ENCODE measurements around the gene SECISBP2L.
A peak's percentile ranks its signal among the peaks of the same experiment; 100 is the strongest.
"Not testable (repeated sequence)": the region's sequence is repeated elsewhere in the genome, so short reads cannot be mapped to it uniquely, and the experiment has no call there.

The SECISBP2L gene

DNA sequence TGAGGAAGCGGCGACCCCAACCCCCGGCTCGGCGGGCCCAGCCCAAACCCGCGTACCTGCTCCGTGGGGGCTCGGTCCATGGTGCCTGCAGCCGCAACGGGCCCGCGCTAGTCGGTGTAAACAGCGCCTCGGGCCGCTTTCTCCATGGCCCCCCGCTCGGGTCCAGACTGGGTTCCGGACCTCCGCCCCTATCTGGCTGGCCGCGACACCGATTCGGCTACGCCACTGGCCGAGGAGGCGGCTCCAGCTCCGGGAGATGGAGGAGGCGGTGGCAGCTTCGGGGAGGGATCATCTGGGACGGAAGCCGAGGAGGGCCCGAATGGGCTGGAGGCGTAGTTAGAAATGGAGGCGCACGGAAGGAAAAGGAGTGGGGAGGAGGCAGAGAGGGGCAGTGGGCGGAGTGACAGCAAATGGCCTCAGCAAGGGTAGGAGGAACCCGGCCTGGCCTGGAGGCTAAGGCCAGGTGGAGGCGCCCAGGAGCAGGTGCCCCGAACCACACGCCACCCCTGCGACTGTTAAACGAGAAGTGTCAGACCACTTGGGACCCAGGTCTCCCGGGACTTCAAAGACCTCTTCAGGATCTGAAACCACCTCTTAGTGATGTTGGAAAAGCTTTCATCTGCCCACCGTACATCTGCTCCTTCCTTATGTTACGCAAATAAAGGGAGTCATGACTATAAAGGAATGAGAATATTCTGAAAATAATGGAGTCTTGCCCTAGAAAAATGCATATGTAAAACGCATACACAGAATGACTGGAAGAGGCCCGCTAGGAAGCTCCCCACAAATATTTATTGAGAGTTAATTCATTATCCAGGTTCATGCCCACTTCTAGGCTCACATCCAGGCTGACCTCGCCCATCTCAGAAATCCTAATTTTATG lies at the start of gene SECISBP2L:
Gene SECISBP2L (minus strand): TSS at position 227 of the 883 bp plus-strand sequence. CDS start 147 bp downstream, at position 80.
- DNase-seq: peak; percentile 76

GRCh38 chr15:49094923-49095322 lies 48.7 kb upstream of the SECISBP2L start:
- DNase-seq: no peak

DNA sequence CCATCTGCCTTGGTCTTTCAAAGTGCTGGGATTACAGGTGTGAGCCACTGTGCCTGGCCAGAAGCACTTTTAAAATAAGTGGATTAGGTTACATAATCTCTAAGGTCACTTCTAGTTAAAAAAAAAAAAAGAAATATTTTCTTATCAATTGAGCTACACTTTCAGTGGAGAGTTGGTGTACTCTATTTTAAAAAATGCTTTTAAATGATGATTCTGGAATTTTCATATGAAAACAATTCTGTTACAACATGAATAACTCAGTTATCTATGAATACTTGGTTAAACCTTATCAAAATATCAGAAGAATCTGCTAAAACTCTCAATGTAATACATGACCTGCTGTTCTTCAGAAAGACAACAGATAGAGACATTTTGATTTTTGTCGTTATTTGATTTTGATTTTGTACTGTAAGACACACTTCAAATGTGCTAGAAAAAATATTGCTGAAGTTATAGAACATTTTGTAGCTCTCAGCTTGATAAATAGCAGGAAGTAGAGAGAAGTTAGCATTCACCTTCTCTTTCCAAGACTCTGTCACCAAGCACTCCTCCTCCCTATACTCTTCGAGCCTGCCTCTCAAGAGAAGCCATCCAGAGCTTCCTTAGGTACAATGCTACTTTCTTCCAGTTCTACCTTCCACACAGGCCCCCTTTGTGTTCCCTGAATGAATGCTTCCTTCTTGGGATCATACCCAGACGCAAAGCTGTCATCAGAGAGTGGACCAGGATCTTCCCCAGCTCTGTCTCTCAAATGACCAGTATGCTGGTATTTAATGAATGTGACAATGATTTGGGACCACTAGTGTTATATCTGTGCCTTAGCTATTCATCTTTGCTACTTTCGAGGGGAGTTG lies 47.2 kb upstream of the SECISBP2L start:
- no peak for DNase-seq

DNA sequence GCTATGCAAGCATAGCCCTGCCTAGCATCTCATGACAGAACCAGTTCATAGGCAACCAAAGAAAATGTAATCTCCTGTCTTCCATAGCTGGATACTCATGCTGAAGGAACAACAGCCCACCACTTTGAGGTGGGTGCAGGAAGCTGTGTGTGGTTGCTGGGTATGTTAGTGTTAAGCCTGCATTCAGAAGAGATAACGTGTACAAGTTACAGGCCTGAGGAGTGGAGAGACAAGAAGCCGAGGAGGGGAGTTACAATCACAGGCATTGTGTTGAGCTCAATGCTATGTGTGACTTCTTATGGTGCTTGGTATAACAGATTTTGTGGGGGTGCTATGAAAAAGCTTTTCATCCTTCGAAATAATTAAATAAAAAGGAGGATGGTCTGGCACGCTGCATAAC lies 42.8 kb upstream of the SECISBP2L start:
- no peak for DNase-seq

DNA sequence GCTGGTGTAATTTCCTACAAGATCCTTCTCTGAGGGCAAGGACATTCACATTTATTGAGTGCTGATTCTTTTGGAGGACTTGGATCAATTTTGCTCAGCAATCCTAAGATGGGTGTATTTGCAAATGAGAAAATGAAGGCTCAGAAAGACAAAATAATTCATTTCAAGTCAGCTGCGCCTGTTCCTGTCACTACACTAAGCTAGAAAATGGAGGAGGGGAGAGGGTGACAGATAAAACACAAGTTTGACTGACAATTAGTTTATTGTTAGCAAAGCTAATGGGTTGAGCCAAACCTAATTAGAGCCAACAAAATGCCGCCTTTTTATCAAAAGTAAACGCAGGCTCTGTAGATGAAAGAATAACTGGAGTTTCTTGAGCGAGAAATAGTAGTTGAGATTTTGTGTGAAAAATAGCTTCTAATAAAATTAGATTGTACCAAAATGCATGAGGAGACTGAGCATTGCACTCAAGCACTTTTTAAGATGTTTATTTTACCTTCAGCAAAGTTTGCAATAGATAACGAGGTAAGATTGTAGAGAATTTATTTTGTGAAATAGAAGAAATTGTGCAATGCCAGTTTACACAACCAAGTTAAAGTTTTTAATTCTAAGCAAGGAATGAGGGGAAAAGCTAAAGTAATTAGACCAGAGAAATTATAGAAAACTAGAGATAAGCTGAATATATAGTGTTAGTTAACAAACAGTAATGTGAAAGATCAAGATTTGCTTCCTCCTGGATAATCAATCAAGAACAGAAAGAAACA lies 39.6 kb upstream of the SECISBP2L start:
- no peak for DNase-seq

- no peak for DNase-seq
Measured at GRCh38 chr15:49084285-49084570, 38.0 kb upstream of the SECISBP2L start.

GRCh38 chr15:49083401-49084284 lies 37.4 kb upstream of the SECISBP2L start:
- no peak for DNase-seq

DNA sequence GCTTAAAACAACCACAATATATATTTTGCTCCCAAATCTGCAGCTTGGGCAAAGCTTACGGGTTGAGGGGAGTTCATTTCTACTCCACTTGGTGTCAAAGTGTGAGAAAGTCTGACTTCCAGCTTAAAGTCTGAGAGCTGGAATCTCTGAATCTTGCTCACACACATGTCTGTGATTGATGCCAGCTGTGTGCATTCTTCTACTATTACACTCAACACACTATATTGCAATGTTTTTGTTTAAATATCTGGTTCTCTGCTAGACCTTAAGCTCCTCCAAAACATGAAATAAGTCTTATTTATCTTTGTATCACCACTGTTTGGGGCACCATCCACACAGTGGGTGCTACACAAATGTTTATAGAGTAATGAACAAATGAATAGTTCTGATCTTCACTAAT lies 36.7 kb upstream of the SECISBP2L start:
- DNase-seq: no peak

GRCh38 chr15:49079340-49080039 lies 33.2 kb upstream of the SECISBP2L start:
- no peak for DNase-seq

DNA sequence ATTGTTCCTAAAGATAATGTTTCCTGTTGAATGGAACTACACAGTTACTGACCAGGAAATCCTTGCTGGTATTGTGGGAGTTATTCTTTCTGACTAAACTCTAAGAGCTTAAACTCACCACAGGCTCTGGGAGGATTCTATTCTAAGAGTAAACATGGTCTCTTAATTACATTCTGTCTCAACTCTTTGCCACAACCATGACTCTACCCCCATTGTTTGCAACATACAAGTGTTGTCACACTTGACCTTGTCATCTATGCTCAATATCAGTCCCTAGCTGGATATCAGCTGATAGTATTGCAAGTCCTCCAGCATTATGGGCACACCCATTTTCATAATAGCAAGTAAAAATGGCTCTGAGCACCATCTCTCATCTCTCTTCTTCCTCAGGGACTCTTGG lies 29.6 kb upstream of the SECISBP2L start:
- DNase-seq: no peak

GRCh38 chr15:49074589-49075287 lies 28.5 kb upstream of the SECISBP2L start:
- not testable (repeated sequence) for DNase-seq

DNA sequence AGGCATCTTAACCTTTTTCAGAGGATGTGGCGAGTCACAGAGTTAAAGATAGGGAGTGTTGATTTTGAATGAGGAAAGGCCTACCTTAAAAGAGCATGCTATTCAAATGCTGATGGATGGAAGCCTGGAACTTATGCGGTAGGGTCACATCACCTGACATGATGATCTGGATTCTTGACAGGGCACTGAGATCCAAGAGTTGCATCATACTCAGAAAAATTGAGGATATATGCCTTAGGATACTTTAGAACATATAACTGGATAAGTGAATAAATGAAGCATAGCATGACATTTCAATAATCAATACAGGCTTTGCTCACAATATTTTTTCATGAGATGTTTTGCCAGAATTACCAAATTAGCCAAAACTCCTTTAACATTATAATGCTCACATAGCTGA lies 20.1 kb upstream of the SECISBP2L start:
- DNase-seq: no peak

- no peak for DNase-seq
Measured at GRCh38 chr15:49064884-49065283, 18.6 kb upstream of the SECISBP2L start.

- no peak for DNase-seq
Measured at GRCh38 chr15:49064281-49064653, 18.0 kb upstream of the SECISBP2L start.

GRCh38 chr15:49063402-49064280 lies 17.4 kb upstream of the SECISBP2L start:
- no peak for DNase-seq

- DNase-seq: no peak
Measured at GRCh38 chr15:49062900-49063299, 16.7 kb upstream of the SECISBP2L start.

GRCh38 chr15:49060710-49061495 lies 14.7 kb upstream of the SECISBP2L start:
- DNase-seq: no peak

- DNase-seq: no peak
Measured at GRCh38 chr15:49059491-49059890, 13.2 kb upstream of the SECISBP2L start.

DNA sequence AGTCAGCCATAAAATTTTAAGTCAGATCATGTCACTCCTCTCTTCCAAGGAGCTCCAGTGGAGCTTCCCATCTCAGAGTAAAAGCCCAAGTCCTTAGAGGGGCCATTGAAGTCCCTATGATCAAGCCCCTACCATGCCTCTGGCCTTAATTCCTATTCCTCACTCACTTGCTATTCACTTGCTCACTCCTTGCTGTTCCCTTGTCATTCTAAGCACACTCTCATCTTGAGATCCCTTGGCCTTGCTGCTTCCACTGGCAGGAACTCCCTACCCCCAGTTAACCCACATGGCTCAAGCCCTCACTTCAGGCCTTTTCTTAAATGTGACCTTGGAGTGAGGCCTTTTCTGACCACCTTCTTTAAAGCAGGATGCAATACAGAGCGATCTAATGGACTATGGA lies 12.3 kb upstream of the SECISBP2L start:
- no peak for DNase-seq
